GM21825 (cell line): ENCODE measurements around the gene ZNF618.

Experiments
- ATAC-seq: cut with Tn5 transposase; IDR thresholded peaks from one replicate; pipeline ENCODE4 v1.9.1; 2021; ENCODE audit warnings: mild to moderate bottlenecking, moderate library complexity; ENCODE audit not compliant: unreplicated experiment

ZNF618 gene, protein sequence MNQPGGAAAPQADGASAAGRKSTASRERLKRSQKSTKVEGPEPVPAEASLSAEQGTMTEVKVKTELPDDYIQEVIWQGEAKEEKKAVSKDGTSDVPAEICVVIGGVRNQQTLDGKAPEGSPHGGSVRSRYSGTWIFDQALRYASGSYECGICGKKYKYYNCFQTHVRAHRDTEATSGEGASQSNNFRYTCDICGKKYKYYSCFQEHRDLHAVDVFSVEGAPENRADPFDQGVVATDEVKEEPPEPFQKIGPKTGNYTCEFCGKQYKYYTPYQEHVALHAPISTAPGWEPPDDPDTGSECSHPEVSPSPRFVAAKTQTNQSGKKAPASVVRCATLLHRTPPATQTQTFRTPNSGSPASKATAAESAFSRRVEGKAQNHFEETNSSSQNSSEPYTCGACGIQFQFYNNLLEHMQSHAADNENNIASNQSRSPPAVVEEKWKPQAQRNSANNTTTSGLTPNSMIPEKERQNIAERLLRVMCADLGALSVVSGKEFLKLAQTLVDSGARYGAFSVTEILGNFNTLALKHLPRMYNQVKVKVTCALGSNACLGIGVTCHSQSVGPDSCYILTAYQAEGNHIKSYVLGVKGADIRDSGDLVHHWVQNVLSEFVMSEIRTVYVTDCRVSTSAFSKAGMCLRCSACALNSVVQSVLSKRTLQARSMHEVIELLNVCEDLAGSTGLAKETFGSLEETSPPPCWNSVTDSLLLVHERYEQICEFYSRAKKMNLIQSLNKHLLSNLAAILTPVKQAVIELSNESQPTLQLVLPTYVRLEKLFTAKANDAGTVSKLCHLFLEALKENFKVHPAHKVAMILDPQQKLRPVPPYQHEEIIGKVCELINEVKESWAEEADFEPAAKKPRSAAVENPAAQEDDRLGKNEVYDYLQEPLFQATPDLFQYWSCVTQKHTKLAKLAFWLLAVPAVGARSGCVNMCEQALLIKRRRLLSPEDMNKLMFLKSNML

DNA sequence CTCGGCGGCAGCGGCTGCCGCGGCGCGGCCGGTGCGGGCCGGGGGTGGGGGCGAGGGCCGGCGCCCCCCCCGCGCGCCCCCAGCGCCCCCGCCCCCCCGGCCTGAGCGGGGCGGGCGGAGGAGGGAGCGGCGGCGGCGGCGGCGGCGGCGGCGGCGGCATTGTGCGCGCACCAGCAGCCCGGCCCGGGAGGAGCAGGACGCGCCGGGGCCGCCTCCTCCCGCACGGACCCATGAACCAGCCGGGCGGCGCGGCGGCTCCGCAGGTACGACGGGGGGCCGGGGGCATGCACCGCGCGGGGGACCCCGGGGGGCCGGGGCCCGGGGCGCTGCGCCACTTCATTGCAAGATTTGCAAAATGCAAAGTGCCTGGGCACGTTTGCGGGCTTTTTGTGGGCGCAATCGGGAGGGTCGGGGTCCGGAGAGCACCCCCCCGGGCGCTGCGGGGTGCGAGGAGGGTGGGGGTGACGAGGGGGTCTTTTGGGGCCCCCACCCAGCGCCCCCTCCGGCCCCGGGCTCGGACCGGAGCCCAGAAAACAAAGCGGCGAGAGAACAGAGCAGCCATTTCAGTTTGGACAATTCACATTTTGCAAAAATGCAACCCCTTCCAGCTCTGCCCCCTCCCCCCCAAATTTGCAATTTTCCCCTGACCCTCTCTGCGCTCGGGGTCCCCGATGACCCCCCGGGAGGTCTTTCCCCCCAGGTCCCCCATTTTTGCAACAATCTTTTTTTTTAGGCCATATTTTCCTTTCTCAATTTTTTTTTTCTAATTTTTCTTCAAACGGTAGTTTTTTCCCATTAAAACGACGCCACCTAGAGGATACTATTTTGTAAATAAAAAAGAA, at the start of gene ZNF618:
TSS of gene ZNF618 (plus strand) at position 159 of the 842 bp plus-strand sequence. CDS start at position 231, 72 bp downstream.
- ATAC-seq: no peak

DNA sequence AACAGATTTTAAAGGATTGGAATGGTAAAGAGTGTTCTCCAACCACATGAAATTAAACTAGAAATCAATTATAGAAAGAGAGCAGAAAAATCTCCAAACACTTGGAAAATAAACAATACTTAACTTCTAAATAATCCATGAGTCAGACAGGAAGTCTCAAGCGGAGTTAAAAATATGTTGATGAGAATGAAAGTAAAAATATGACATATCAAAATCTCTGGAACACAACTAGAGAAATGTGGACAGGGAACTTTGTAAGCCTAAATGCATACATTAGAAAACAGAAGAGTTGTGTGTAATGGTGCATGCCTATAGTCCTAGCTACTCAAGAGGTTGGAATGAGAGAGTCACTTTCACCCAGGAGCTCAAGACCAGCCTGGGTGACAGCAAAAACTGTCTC, 47.9 kb upstream of the ZNF618 start:
- no peak for ATAC-seq

DNA sequence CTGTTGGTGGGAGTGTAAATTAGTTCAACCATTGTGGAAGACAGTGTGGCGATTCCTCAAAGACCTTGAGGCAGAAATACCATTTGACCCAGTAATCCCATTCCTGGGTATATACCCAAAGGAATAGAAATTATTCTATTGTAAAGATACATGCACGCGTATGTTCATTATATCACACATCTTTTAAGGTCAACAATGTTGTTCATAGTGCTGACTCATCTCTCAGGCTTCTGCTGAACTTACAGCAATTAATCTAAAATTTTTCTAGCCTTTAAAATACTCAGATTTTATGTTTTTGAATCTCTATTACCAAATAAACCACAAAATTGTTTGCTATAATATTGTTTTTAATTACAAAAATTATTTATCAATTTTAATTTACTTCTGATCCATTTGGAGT, 38.8 kb upstream of the ZNF618 start:
- ATAC-seq: no peak

DNA sequence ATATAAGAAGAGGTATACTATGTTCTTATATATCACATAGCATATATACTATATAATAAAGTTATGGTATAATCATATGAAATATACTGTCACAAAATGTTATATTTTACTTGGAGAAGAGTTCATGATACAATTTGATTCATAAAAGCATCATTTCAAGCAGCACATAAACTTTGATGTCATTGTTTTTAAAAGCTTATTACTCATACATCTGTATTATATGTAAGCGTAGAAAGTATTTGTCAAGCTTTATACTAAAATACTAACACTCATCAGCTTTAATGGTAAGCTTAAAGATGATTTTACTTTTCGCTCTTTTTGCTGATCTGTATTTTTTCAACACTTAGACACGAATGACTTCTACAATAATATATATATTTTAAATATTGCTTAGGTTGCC, 34.0 kb upstream of the ZNF618 start:
- no peak for ATAC-seq

DNA sequence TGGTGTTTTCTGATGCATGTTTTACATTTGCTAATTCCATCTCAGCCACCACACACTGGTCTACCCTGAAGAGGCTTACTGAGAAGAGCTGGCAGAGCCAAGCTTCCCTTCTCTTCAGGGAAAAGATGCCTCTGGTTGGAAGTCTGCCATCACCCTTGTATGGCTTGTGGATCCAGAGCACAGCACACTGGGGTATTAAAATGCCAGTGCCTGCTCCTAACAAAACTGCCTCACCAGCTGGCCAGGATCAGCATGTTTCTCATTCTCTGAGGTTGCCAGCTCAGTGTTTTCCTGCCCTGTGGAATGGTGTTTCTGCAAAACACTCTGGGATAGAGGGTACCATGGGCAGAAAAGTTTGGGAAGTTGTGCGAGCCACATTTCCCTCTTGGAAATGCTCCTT, 31.6 kb upstream of the ZNF618 start:
- ATAC-seq: no peak

DNA sequence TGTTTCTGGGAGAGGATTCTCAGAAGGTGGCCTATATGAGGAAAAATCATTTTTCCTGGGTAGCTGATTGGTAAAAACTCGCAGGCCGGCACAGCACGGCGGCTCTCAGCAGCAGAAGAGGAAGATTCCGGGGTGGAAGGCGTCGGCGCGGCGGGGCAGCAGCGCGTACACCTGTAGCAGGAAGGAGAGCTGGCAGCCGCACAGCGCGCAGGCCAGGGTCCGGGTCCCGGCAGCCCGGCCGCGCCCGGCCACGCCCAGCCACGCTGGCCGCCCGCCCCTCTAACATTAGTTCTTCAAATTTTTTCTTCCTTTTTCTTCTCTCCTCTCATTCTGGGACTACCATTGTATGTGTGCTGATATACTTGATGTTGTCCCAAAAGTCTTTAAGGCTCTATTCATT, 24.8 kb upstream of the ZNF618 start:
- no peak for ATAC-seq

DNA sequence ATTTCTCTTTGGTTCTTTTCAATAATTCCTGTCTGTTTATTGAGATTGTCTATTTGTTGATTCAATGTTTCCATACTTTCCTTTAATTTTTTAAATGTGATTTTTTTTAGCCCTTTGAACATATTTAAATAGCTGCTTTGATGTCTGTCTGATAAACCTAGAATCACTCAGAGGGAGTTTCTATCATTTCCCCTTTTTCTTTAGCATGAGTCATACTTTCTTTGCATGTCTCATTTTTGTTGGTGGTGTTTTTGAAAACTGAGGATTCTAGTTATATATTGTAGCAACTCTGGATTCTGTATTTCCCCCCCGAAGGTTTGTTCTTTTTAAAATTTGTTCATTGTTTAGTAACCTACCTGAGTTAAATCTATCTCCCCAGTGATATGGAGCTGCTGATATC, 24.2 kb upstream of the ZNF618 start:
- no peak for ATAC-seq

DNA sequence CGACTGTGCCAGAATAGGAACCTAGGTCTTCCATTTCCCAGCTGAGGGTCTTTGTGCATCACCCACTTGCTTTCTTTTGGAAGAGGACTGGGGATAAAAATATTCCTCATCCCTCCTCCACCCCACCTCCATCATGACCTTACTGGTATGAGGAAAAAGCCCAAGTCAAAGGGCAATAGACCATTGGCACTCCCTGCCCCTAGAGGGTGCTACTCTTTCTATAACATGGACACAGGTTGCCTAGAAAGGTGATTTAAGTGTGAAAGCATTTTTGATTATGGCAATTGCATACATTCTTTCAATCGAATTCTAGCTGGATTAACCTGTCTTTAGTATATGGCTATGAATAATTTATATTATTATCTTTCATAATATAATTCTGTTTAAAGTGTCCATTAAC, 22.8 kb upstream of the ZNF618 start:
- ATAC-seq: no peak

DNA sequence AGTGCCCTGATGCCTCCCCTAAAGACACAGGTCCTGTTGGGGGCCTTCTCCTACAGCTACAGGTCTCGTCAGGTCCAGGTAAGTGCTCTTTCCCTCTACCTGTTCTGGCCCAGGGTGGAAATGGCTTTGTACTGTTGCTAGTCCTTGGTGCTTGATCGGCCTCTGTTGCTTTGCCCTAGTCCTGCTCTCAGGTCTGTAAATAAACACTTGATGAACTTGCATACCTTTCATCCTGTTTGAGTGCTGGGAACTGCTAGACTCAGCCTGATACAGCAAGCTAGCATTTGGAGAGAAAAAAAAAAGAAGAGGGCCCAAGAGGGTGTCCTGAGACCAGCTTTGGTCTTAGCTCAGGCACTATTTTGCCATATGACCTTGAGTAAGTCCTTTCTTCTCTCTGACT, 21.8 kb upstream of the ZNF618 start:
- no peak for ATAC-seq

DNA sequence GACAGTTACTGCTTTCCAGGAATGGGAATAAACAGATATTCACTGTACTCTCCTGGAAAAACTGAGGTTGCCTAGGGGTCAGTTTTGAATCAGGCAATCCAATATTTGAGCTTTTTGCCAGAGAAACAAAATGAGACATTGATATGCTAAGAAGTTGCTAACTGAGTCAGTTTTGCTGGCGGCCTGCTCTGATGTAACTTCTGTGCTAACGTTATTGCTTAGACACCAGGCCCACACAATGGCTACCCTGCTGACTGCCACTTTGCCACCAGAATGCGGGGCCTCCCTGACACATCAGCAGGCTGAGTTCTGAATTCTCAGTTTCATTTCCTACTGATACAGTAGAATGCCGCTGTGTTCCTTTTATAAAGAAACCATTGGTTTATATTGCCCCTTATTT, 18.2 kb upstream of the ZNF618 start:
- ATAC-seq: no peak

DNA sequence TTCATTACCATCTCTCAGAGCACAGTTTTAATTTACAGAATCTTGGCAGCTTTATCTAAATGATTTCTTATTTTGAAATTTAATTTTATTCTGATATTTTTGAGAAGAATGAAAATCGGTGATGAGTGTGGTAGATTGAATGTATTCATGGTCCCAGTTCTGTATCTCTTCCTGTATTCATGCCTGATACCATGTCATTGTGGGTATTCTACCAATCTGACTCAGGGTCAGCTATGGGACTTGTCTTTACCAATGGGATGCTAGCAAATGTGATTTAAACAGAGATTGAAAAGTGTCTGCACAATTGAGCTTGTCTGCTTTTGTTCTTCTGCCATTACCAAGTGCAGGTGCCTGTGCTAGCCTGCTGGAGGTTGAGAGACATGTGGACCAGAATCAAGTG, 17.8 kb upstream of the ZNF618 start:
- no peak for ATAC-seq

DNA sequence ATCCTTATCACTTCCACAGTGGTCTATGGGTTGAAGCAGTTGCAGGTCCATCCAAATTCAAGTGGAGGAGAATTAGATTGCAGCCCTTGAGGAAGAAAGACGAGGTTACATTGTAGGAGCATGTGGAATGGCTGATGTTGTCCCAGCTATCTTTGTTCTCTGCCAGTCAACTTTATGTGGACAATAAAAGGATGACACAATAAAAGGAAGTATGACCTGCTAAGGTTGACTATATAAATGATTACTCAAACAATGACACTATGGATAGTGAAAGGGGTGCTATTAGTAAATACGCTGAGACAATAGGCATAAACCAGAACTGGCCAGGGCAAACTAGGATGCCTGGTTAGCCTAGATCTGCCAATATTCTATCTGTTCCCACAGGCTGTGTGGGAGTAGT, 12.8 kb upstream of the ZNF618 start:
- no peak for ATAC-seq

DNA sequence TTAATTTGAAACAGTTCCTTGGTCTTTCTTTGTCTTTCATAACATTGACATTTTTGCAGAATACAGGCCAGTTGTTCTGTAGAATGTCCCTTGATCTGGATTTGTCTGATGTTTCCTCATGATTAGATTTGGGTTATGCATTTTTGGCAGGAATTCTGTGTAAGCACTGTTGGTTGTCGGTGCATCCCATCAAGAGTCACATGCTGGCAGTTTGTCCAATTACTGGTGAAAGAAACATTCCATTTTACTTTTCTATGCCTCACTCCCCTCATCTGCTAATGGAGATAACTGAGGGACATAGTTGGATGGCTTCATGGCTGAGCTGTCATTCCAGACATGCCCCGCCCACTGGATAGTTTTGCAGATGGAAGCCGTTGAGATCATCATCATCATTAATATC, 7.6 kb upstream of the ZNF618 start:
- no peak for ATAC-seq

DNA sequence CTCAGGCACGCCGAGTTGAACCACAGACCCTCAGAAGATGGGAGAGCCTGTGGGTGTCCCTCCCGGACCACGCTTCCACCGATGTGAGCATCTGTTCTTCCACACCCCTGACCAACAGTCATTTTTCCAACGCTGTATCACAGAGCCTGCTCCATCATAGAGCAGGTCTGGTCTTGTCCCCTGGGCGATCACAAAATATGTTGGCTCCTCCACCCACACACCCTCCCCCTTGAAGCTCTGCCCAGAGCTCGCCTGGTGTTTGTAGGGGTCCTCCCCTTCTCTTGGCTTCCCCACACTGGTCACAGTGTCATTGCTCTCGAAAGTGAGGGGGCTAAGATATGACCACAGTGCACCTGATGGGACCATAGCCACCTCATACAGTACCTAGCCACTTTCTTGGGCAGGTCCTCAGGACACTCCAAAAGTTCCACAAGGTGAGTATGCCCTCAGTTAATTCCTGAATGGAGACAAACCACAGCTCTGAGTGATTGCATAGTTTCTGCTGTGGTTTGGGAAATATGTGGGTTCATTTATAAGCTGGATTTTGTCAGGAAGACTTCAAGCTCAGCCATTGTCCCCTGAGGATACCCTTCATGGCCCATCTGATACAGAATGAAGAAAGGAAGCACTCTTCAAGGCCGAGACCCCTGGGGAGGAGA, 3.5 kb upstream of the ZNF618 start:
- ATAC-seq: no peak

DNA sequence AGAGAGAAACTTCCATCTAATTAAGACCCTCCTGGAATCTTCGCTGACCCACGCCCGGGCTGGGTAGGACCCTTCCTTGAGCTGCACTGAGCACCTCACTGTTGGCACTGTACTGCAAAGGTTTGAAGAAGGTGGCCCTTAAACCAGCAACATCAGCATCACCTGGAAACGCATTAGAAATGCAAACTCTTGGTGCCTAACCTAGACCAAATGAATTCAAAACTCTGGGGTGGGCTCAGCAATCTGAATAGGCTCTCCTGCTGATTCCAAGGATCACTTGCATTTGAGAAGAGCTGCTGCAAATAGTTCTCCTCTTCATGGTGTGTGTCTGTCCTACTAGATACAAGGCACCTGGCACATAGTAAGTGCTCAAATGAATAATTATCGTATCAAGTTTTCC, 2.7 kb upstream of the ZNF618 start:
- no peak for ATAC-seq

DNA sequence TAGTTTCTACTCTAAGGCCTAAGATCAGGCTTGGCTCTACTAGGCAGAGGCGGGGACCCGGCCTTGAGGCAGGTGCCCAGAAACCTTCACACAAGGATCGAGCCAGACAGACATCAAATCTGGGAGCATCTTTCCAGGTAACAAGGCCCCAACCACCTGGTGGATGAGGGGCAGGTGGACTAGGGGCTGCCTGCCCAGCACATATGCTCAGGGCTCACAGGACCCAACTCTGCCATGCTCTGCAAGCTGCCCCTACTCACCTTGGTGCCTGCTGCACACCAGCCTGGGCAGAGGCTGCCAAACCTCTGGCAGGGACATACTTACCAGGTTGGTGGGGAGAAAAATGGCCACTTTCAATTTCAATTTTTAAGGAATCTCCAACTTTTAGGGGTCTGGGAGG, 2.2 kb upstream of the ZNF618 start:
- no peak for ATAC-seq

DNA sequence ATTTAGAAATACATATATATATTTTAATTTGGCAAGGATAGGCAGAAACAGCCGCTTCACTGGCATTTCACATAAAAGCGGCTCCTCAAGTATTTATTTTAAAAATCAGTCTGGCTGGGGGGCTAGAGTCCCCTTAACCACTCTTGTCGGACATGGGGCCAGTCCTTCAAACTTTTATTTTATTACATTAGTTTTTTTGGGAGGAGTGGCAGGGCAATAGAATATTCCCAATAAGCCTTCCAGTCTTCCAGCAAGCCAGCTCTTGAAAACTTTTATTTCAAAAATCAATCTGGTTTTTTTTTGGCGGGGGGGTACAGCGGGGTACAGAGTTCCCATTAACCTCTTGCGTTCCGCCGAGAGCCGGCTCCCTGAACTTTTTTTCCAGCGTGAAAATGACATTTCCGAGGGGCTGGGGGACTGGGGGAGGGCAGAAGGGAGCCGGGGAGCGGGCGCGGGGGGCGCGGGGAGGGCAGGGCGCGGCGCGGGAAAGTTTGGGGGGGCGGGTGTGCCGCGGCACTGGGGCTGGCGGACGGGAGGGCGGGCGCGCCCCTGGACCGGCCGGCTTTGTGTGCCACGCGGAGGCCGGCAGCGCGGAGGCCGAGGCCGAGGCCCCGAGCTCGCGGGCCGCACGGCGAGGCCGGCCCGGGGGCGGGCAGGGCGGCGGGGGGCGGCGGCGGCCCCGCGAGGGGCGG, 504 bp upstream of the ZNF618 start:
- ATAC-seq: no peak

DNA sequence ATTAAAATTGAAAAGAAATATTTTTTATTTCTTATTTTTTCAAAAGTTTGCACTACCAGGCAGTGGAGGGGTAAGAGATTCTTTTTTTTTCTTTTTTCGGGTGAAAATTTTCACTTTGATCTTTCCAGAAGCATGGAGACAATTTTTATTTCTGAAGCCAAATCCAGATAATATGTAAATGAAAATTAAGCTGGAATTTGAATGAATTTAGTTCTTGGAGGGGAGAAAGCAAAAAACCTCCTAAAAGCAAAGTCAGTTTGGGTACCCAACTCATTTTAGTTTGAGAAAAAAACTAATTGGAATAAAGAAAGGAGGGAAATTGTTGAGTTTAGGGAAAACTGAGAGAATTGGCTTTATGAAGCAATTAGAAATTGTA, 872 bp downstream of the ZNF618 start:
- no peak for ATAC-seq

DNA sequence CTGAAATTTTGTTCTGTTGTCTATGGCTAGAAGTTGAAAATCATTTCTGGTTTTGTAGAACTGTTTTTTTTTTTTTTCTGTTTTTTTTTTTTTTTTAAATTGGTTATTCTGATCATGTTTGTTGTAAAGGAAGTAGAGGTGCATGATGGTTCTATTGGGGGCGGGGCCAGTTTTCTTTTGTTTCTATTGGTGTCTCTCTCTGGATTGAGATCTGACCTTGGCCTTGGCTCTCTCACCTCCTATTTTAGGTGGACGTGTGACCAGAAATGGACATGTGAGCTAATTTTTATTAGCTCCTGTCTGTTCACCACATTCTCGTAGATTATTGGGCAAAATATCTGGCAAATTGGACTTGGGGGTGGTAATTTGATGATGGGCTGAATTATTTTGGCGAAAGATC, 3.2 kb downstream of the ZNF618 start:
- ATAC-seq: no peak

DNA sequence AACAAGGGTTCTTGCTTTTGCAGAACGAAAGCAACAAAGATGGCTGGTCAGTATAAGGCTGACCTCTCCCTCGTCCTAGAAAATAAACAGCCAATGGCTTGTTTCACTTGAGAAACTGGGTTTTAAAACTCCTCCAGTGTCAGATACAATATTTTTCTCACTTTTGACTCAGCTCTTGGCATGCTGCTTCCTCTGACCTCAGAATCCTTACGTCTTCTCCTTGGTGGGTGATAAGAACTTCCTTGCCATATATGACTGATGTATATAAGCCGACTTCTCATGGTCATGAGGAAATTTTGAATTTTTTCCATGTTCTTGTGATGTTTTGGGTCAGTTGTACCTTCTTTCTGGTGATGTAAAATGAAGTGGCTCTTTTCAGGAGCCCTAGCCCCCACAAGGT, 3.8 kb downstream of the ZNF618 start:
- ATAC-seq: no peak
